Psoas muscle (tissue), 8 donors: ENCODE measurements around the gene SEC31B. TPM values are rescaled to one million over a fixed set of nuclear protein-coding genes. Genes with fewer than 3 reads are reported as not detected.
A peak's percentile ranks its signal among the peaks of the same experiment; 100 is the strongest.

Experiments used
- ATAC-seq, 4 donors: fragments of 200-7000 bp; cut with Tn5 transposase; one replicate each; pipeline ENCODE4 v1.9.1; 2020; ENCODE audit warnings: moderate library complexity in 3 of 4, mild to moderate bottlenecking in 2 of 4
- DNase-seq, 2 donors: peaks; one replicate each; pipeline ENCODE4 v3.0.0-alpha.2; 2020
- H3K27ac ChIP-seq: fragments of 200-600 bp; one replicate; pipeline ENCODE4 v1.8.0; 2022
- H3K27me3 ChIP-seq, 3 donors: fragments of 200-600 bp in 1 of 3; one replicate each; pipeline versions ENCODE4 v1.6.1 to v1.8.0; 2013 to 2022; ENCODE audit warnings: low read length in 2 of 3, mild to moderate bottlenecking in 2 of 3, moderate library complexity in 1 of 3; ENCODE audit not compliant: insufficient read depth in 3 of 3
- H3K36me3 ChIP-seq, 2 donors: fragments of 200-600 bp in 1 of 2; one replicate each; pipeline versions ENCODE4 v1.6.1 to v1.8.0; 2013 to 2022; ENCODE audit warnings: low read depth in 1 of 2, mild to moderate bottlenecking in 1 of 2, moderate library complexity in 1 of 2; ENCODE audit not compliant: insufficient read depth in 1 of 2
- H3K4me1 ChIP-seq: fragments of 200-600 bp; one replicate; pipeline ENCODE4 v1.8.0; 2022
- H3K4me3 ChIP-seq: fragments of 200-600 bp; one replicate; pipeline ENCODE4 v1.8.0; 2022; ENCODE audit warnings: mild to moderate bottlenecking
- H3K9me3 ChIP-seq: fragments of 200-600 bp; one replicate; pipeline ENCODE4 v1.8.0; 2022
- WGBS, 3 donors: extraction: QIAGEN DNeasy Blood & Tissue Kit; methylation state at CpG; one replicate each; pipeline versions ENCODE4 v1.1.6 to v1.1.7; 2013; 5-methylcytosine and 5-hydroxymethylcytosine counted together
- intact Hi-C, 2 donors: fragments of 100-400 bp; cut with DNase I; formaldehyde crosslinking; loops; one replicate each; pipeline versions ENCODE4 v1.11.0 to v1.14.2; 2022
- polyA plus RNA-seq, 3 donors: library from polyadenylated mRNA; stranded (reverse); fragments of 200-250 nt; gene quantifications; one replicate each; pipeline ENCODE4 v1.2.3, GENCODE V29; 2013
- total RNA-seq, 4 donors: library from RNA; stranded (reverse); fragmentation: NEBNext Ultra II Directional in 2 of 4; extraction: Animal tissue kit (Norgen Biotek cat#: 25700) in 2 of 4; gene quantifications; one replicate each; pipeline versions ENCODE4 v1.2.1 to v1.2.4, GENCODE V29; 2021 to 2023
- TF ChIP-seq, protein P1 (sequence below): fragments of 200-600 bp; IDR thresholded peaks from one replicate; pipeline ENCODE4 v1.8.0; 2022; ENCODE audit warnings: antibody characterized with exemption
- donor health status: healthy with polysubstance abuse.
- donor health status: DM: no; HTN: no; CAD: no; lungs with moderate emphysema.
- donor health status: Bipolar disorder and iron deficiency.
- donor health status: healthy.
- donor health status: DM: yes; HTN: yes; CAD: no.
- donor health status: DM: no; HTN: no; CAD: no.
- donor health status: DM: no; HTN: no; CAD: no.
- donor health status: DM: yes; HTN: yes; CAD: no.

Gene SEC31B
- total and polyA plus RNA-seq, 7 donors = 2.0 to 6.7 (median 3.7) TPM

DNA sequence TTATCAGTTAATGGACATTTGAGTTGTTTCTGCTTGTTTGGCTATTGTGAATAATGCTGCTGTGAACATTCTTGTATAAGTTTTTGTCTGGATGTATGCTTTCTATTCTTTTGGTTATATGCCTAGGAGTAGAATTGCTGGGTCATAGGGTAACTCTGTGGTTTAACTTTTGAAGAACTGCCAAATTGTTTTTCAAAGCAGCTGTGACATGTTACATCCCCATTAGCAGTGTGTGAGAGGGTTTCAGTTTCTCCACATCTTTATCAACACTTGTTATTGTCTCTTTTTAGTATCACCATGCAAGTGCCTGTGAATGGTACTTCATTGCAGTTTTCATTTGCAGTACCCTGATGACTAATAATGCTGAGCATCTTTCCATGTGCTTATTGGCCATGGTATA is 12.1 kb upstream of the SEC31B start:
- intact Hi-C loops = no loop called here
- no peak overlapping the region for H3K27ac ChIP-seq
- DNase-seq (no peak), ATAC-seq (no peak)
- no peak overlapping the region for H3K4me3 ChIP-seq
- peaks cover 0 to 18% of the 10 kb centered on the region in 2 donors for H3K36me3 ChIP-seq
- H3K27me3 ChIP-seq = no peaks in the 10 kb centered on the region
- peaks cover 31% of the 10 kb centered on the region for H3K4me1 ChIP-seq
- TF ChIP-seq, protein P1, sequence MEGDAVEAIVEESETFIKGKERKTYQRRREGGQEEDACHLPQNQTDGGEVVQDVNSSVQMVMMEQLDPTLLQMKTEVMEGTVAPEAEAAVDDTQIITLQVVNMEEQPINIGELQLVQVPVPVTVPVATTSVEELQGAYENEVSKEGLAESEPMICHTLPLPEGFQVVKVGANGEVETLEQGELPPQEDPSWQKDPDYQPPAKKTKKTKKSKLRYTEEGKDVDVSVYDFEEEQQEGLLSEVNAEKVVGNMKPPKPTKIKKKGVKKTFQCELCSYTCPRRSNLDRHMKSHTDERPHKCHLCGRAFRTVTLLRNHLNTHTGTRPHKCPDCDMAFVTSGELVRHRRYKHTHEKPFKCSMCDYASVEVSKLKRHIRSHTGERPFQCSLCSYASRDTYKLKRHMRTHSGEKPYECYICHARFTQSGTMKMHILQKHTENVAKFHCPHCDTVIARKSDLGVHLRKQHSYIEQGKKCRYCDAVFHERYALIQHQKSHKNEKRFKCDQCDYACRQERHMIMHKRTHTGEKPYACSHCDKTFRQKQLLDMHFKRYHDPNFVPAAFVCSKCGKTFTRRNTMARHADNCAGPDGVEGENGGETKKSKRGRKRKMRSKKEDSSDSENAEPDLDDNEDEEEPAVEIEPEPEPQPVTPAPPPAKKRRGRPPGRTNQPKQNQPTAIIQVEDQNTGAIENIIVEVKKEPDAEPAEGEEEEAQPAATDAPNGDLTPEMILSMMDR = no peak
- no peaks in the 10 kb centered on the region for H3K9me3 ChIP-seq

DNA sequence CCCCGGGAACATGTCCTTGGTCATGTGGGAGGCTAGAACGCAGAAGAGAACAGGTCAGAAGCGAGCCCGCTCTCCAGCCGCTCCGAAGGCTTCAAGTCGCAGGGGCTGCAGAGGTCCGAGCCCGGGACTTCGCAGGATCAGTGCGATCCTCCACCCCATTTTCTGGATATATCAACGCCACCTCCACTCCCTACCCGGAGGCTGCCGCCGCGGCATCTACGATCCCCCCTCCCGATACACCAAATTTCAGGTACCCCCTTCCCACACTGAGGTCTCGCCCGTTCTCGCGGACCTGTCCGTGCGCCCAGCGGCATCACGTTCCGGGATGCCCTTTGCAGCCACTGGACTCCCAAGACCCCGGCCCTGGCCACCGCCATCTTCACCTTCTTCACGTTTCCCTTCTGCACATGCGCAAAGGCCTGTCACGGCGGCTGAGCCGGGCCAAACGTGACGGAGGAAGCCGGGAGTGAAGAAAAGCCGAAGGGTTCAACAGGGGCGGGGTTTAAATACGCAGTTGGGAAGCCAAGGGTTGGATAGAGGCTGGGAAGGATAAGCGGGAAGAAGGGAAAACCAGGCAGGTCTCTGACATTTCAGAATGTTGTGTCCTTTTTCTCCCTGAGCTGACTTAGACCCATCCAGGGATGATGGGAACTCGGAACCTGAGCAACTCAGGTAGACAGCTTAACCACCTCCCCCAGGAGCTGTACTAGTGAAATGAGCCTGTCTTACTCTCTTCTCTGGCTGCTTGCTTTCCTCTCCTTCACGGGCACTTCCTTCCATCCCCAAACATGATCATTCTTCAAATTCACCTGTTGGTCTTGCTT is 10.0 kb upstream of the SEC31B start, which contains the start of gene NDUFB8:
Gene NDUFB8 (minus strand): TSS at position 397 of the 824 bp plus-strand sequence. CDS start 20 bp downstream, at position 377.
- ATAC-seq (peak; percentile 91 to 98 (median 95)), DNase-seq (peak; percentile 90 to 94)
- H3K27ac ChIP-seq = peak within 1 kb of the TSS; percentile 80
- peaks cover 4 to 37% of the 10 kb centered on the region in 2 donors for H3K36me3 ChIP-seq
- intact Hi-C loops = no loop called here
- TF ChIP-seq, protein P1 = no peak
- no peaks in the 10 kb centered on the region for H3K27me3 ChIP-seq
- no peaks in the 10 kb centered on the region for H3K9me3 ChIP-seq
- H3K4me1 ChIP-seq = peaks cover 24% of the 10 kb centered on the region
- peak within 1 kb of the TSS; percentile 87 for H3K4me3 ChIP-seq
- WGBS, 3 donors = 0 to 1% (median 1%) methylated on average over 43 of the region's 43 CpGs

DNA sequence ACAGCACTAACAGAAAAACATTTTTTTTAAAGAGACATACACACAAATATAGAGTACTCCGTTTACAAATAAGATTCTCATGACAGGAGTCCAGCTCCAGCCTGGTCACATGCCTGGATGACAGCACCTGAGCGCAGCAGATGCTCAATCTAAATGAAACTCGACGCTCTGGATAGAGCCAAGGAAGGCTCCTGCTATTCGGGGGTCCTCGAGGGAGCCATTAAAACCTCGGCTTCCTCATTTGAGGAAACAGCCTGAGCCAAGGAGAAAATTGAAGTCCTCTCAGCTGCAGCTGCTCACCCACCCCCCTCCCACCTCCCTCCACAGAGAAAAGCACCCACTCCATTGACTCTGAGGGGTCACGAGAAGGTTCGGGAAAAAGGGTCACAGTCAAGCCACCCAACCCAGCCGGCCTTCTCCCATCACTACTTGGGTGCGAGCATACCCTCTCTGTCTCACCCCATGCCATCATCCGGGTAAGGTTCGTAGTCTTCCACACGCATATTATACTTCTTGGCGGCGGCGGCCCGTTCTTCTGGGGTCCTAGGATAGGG is 9.3 kb upstream of the SEC31B start:
- 1 to 2% (median 1%) methylated on average over 18 of the region's 18 CpGs for WGBS, 3 donors
- H3K4me3 ChIP-seq = peak overlapping the region; percentile 87
- DNase-seq (no peak), ATAC-seq (peak; percentile 18 to 65 (median 50))
- intact Hi-C loops = no loop called here
- peaks cover 24% of the 10 kb centered on the region for H3K4me1 ChIP-seq
- peak overlapping the region; percentile 80 for H3K27ac ChIP-seq
- H3K36me3 ChIP-seq = peaks cover 6 to 44% of the 10 kb centered on the region in 2 donors
- no peaks in the 10 kb centered on the region for H3K27me3 ChIP-seq
- no peaks in the 10 kb centered on the region for H3K9me3 ChIP-seq
- TF ChIP-seq, protein P1 = no peak

DNA sequence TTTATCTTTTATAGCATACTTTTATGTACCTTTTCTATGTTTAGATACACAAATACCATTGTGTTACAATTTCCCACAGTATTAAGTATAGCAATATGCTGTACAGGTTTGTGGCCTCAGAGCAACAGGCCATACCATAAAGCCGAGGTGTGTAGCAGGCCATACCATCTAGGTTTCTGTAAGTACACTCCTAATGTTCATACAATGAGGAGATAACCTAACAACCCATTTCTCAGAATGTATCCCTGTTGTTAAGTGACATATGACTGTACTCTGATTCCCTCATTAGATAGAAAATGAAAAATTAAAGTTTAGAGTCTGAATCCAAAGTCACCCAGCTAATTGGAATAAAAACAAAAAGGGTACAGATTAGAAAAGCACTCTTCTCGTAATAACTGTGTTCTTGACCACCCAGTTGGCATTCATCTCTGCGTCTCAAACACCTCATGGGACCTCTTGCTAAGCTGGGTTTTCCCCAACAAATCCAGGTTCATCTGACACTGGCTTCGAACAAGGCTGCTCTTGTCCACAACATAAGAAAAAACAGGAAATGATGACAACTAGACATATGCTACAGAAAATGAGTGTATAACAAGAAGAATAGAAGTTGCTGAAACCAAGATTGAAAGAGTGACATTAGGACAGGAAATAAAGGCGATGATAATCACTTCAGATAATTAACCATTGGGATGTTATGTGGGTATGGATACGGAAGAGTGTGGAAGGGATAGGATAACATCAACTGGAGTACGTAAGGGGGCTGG is 8.6 kb upstream of the SEC31B start:
- ATAC-seq (no peak), DNase-seq (no peak)
- Histone ChIP-seq H3K27ac (peak overlapping the region; percentile 80), H3K9me3 (no peaks in the 10 kb centered on the region), H3K27me3 (no peaks in the 10 kb centered on the region), H3K4me1 (peaks cover 24% of the 10 kb centered on the region), H3K36me3 (peaks cover 7 to 51% of the 10 kb centered on the region in 2 donors), H3K4me3 (peak overlapping the region; percentile 87)
- intact Hi-C loops = no loop called here
- TF ChIP-seq, protein P1 = no peak
- WGBS, 3 donors = 39 to 47% (median 40%) methylated on average over 7 of the region's 7 CpGs
